Hematopoietic multipotent progenitor cell treated with erythropoietin and hydrocortisone succinate and interleukin-3 and kit ligand, for 17 days (in vitro differentiated cells): ENCODE measurements around the gene MSLN.

Source experiments
- DNase-seq: peaks from one replicate; pipeline ENCODE4 v3.0.0-alpha.2; 2015; ENCODE audit warnings: low spot score

MSLN gene

DNA sequence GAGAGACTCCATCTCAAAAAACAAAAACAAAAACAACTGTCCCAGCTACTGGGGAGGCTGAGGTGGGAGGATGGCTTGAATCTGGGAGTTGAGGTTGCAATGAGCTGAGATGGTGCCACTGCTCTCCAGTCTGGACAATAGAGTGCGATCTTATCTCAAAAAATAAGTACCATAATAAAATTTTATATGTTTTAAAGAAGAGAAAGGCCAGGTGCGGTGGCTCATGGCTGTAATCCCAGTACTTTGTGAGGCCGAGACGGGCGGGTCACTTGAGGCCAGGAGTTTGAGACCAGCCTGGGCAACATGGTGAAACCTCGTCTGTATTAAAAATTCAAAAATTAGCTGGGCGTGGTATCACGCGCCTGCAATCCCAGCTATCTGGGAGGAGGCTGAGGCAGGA, 16.3 kb downstream of the MSLN start:
- no peak for DNase-seq

GRCh38 chr16:777826-778225, 17.3 kb downstream of the MSLN start:
- DNase-seq: no peak

- no peak for DNase-seq
Observed at GRCh38 chr16:778447-778846, 17.9 kb downstream of the MSLN start.

DNA sequence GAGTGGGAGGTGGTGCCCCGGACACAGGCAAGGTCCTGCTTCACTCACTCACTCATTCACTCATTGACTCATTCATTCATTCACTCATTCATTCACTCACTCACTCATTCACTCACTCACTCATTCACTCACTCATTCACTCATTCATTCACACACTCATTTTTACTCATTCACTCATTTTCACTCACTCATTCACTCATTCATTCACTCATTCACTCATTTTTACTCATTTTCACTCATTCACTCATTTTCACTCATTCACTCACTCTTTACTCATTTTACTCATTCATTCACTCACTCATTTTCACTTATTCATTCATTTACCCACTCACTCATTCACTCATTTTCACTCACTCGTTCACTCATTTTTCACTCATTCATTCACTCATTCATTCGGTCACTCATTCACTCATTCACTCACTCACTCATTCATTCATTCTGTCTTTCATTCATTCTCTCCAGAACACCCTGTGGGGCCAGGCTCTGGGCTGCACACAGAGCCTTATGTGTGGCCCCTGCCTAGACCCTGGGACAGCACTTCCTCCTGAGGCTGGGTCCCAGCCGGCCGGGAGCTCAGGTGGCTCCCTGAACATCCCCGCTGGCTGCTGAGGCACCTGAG, 18.5 kb downstream of the MSLN start:
- DNase-seq: no peak

GRCh38 chr16:779561-779960, 19.0 kb downstream of the MSLN start:
- DNase-seq: no peak

DNA sequence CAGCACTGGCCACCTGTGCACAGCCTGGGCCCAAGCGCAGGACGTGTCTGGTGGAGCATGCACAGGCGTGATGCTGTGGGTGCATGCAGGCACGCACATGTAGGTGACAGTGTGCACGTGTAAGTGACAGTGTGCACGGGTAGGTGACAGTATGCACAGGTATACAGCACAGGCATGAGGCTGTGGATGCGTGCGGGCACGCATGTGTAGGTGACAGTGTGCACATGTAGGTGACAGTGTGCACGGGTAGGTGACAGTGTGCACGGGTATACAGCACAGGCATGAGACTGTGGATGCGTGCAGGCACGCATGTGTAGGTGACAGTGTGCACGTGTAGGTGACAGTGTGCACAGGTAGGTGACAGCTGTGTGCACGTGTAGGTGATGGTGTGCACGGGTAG, 19.8 kb downstream of the MSLN start:
- no peak for DNase-seq

- DNase-seq: no peak
Observed at GRCh38 chr16:781346-782010, 20.9 kb downstream of the MSLN start.

GRCh38 chr16:782258-782657, 21.7 kb downstream of the MSLN start:
- no peak for DNase-seq

DNA sequence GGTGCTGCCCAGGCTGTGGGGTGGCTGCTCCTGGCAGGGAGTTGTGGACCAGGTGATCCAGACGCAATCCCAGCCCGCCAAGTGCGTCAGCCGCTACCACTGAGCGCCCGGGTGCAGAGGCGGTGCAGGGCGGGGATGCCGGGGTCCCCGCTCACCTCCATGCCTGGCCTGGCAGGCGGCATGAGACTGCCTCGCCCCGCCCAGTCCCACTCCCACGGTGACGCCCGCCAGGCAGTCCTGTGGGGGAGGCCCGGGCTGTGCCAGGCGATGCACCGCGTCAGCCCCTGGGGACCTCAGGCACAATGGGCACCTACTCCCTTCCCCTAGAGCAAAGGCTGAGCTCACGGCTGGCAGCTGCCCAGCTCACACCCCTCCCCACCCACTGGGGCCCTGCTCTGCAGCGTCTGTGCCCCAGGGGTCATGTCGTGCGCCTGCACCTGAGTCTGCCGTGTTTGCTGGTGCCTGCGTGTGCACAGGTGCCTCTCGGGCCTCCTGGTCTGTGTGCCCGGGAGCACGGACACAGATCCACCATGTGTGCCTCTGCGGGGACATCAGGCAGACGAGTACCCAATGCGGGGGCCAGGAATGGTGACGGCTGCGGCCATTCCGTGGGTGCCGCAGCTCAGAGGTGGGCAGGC, 22.4 kb downstream of the MSLN start:
- DNase-seq: no peak

DNA sequence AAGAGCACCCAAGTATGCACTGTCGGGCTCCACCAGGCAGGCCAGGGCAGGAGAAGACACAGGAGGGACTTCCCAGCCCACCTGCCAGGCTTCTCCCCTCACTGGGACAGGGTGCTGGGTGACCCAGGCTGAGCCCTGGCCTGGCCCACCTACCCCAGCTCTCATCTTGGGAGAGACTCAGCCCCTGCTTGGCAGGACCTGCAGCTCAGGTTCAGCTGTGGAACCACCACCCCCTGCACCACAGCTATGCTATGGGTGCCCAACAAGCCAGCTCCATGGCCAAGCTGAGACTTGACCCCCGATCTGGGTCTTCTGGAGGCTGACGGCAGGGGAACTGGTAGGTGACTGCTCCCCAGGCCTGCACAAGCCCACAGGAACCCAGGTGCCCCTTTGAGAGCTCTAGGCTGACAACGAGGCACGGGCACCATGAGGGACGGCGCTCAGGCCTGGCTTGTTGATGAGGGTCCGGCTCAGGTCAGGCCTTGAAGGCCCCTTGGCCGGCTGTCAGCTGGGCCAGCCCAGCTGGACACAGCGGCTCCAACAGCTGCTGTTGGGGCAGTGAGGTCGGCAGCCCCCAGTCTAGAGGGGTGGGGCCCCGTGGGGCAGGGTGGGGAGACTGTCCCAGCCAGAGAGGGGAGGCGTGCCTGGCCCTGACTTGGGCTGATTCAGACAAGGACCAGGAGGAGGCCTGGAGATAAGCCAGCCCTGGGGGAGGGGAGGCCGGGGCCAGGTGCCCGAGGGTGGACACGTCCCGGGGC, 23.0 kb downstream of the MSLN start:
- DNase-seq: peak; percentile 9

- no peak for DNase-seq
Observed at GRCh38 chr16:784431-784830, 23.9 kb downstream of the MSLN start.

GRCh38 chr16:785563-786535, 25.3 kb downstream of the MSLN start:
- peak; percentile 70 for DNase-seq

DNA sequence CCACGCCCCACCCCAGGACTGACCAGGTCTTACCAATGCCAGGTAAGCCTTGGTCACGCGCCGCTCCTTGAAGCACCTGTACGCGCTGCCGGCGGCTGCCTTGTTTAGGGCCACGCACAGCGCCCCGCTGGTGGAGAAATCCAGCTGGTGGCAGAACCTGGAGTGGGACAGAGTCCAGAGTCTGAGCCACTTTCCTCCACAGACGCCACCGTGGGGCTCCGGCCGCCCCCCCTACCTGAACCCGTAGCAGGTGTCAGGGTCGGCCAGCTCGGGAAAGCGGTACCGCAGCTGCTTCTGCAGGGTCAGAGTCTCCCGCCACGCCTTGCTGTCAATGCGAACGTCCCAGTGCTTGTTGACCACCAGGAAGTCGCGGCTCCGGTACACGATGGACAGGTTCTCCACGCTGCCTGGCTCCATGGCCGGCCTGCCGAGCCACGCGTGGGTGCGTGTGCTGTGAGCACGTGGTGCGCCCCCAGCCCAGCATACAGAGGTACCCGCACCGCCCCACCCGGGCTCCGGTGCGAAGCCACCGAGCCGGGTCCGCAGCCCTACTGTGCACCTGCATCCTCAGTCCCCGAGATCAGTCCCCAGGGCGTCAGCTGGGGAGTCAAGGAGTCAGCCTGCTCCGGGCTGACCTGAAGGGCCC, 26.9 kb downstream of the MSLN start:
- no peak for DNase-seq

DNA sequence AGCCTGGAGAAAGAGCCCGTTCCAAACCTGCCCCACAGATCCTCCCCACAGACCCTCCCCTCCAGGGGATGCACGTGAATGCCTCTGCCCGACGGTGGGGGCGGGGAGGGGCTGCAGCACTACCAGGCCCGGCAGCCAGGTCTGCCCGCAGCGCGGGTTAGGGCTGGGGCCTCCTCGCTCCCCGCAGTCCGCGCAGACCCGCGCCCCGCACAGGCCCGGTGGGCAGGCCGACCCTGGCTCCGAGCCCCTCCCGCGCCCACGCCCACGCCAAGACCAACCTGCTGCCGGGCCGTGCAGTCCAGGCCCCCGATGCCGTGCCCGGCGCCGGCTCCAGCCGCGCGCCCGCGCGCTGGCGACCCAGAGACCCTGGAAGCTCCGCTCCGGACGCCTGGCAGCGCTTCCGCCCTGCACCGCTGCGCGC, 27.5 kb downstream of the MSLN start, which contains the start of gene RPUSD1:
Gene RPUSD1, minus strand, starts transcription at position 404 of the 421 bp plus-strand sequence. CDS start 644 bp downstream, outside the sequence.
- DNase-seq: no peak

DNA sequence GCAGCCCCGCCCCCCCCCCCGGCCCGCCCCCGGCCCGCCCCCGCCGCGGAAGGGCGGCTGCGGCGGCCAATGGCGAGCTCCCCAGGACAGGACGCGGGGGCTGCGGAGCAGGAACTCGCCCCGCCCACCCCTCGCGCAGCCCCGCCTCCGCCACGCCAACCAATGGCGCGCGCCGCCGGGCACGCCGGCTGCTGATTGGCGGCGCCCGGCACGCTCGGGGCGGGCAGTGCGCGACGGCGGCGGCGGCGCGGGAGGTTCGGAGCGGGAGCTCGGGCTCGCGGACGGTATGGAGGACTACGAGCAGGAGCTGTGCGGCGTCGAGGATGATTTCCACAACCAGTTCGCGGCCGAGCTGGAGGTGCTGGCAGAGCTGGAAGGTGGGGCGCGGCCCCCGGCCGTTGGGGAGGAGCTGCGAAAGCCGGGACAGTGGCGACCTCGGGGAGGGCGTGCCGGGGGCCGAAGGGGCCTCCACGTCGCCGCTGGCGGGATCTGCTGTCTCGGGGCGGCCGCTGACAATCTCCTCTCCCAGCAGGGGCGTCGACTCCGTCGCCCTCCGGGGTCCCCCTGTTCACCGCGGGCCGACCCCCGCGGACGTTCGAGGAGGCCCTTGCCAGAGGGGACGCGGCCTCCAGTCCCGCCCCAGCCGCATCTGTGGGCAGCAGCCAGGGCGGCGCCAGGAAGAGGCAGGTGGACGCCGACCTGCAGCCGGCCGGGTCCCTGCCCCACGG, 28.0 kb downstream of the MSLN start, which contains the start of gene CHTF18:
Gene CHTF18, plus strand, starts transcription at position 222 of the 728 bp plus-strand sequence. Its CDS starts 65 bp downstream, at position 287.
- peak; percentile 92 for DNase-seq

DNA sequence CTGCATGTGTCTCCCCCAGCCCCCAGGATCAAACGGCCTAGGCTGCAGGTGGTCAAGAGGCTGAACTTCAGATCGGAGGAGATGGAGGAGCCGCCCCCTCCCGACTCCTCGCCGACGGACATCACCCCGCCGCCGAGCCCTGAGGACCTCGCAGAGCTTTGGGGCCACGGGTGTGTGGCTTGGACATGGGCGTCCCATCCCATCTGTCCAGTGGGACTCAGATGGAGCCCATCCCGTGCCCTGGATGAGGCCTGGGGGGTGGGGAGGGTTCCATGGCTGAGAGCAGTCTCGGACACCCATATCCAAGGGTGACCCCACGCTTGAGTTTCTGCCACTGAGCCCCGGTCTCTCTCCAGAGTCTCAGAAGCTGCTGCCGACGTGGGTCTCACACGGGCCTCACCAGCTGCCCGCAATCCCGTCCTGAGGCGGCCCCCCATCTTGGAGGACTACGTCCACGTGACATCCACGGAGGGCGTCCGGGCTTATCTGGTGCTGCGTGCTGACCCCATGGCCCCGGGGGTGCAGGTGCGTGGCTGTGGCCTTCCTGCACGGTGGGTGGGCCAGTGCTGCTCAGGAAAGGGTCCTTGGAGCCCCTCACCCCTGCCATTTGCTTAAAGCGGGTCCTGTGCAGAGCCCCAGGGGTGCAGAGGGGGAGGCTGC, 28.8 kb downstream of the MSLN start:
- DNase-seq: no peak

DNA sequence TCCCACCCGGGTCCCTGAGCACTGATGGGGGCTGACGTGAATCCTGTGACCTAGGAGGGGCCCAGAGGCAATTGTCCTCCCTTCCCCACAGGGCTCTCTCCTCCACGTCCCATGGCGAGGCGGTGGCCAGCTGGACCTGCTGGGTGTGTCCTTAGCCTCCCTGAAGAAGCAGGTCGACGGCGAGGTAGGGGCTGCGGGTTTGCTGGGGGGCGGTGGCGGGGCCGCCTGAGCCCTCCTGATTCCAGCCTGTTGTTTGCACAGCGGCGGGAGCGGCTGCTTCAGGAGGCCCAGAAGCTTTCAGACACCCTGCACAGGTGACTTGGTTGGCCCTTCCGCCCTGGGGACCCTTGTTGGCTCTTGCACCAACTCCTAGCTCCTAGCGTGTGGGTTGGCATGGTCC, 29.6 kb downstream of the MSLN start:
- DNase-seq: no peak

- DNase-seq: no peak
Observed at GRCh38 chr16:791131-791530, 30.6 kb downstream of the MSLN start.

GRCh38 chr16:792221-792995, 31.9 kb downstream of the MSLN start:
- DNase-seq: no peak
